GM19463 (cell line): Measurements from ENCODE around the gene ATF6.

ENCODE experiments used
- ATAC-seq: cut with Tn5 transposase; IDR thresholded peaks from one replicate; pipeline ENCODE4 v1.9.1; 2021; ENCODE audit warnings: mild to moderate bottlenecking, moderate library complexity; ENCODE audit not compliant: unreplicated experiment

Gene ATF6

GRCh38 chr1:161933592-161934588, 167.8 kb downstream of the ATF6 start:
- no peak for ATAC-seq

GRCh38 chr1:161935264-161935663, 169.1 kb downstream of the ATF6 start:
- no peak for ATAC-seq

GRCh38 chr1:161936786-161937185, 170.7 kb downstream of the ATF6 start:
- ATAC-seq: no peak

- ATAC-seq: no peak
Measured at GRCh38 chr1:161940866-161941591, 174.9 kb downstream of the ATF6 start.

GRCh38 chr1:161941726-161942436, 175.8 kb downstream of the ATF6 start:
- ATAC-seq: no peak

GRCh38 chr1:161943737-161944136, 177.6 kb downstream of the ATF6 start:
- ATAC-seq: no peak

- ATAC-seq: no peak
Measured at GRCh38 chr1:161944381-161944780, 178.3 kb downstream of the ATF6 start.

- no peak for ATAC-seq
Measured at GRCh38 chr1:161945306-161946060, 179.4 kb downstream of the ATF6 start.

- ATAC-seq: no peak
Measured at GRCh38 chr1:161946071-161946987, 180.2 kb downstream of the ATF6 start.

GRCh38 chr1:161948435-161948834, 182.3 kb downstream of the ATF6 start:
- no peak for ATAC-seq

GRCh38 chr1:161949548-161949947, 183.4 kb downstream of the ATF6 start:
- no peak for ATAC-seq

GRCh38 chr1:161950377-161950776, 184.3 kb downstream of the ATF6 start:
- ATAC-seq: no peak

- no peak for ATAC-seq
Measured at GRCh38 chr1:161951646-161952045, 185.5 kb downstream of the ATF6 start.

- ATAC-seq: no peak
Measured at GRCh38 chr1:161952607-161953172, 186.6 kb downstream of the ATF6 start.

GRCh38 chr1:161953256-161953920, 187.3 kb downstream of the ATF6 start:
- no peak for ATAC-seq

GRCh38 chr1:161954050-161954449, 187.9 kb downstream of the ATF6 start:
- no peak for ATAC-seq

GRCh38 chr1:161954466-161954865, 188.3 kb downstream of the ATF6 start:
- no peak for ATAC-seq

GRCh38 chr1:161955606-161956005, 189.5 kb downstream of the ATF6 start:
- no peak for ATAC-seq

GRCh38 chr1:161956097-161956496, 190.0 kb downstream of the ATF6 start:
- no peak for ATAC-seq
